ENCODE measurements around the gene CSMD2.

The CSMD2 gene

GRCh38 chr1:33949570-33949969, 215.5 kb downstream of the CSMD2 start:
- no peak for DNase-seq

DNA sequence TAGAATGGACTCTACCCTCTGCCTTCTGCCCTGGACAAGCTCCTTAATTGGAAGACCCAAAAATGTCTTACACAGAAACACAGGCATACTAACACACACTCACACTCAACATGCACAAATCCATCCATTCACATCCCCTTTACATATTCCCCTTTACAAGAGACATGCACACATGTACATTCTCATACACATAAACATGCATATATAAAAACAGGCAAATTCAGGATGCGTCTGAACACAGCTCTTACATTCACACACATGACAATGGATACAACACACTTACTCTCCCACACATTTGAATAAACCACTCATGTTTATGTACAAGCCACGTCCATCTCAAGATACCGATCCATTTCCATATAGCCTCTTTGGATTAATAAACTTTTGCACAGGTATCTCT, 216.7 kb downstream of the CSMD2 start:
- DNase-seq: no peak

- DNase-seq: no peak
Measured at GRCh38 chr1:33946836-33947235, 218.2 kb downstream of the CSMD2 start.

GRCh38 chr1:33944846-33945245, 220.2 kb downstream of the CSMD2 start:
- no peak for DNase-seq

GRCh38 chr1:33943978-33944377, 221.1 kb downstream of the CSMD2 start:
- DNase-seq: no peak

DNA sequence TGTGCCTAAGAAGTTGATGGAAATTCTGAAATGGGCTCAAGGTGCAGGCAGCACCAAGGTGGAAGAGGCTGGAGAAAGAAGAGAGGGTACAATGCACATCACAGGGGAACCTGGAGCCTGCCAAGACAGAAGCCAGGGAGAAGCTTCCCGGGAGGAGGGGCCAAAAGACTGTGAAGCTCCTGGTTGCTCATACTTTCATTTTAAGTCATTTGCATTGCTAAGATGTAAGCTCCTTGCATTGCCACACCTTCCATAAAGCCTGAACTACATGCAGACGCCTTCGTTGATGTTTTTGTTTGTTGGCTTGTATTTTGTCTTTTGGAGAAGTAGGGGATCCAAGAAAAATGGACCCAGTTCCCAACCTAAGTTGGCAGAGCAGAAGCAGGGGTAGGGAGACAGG, 232.2 kb downstream of the CSMD2 start:
- DNase-seq: no peak

DNA sequence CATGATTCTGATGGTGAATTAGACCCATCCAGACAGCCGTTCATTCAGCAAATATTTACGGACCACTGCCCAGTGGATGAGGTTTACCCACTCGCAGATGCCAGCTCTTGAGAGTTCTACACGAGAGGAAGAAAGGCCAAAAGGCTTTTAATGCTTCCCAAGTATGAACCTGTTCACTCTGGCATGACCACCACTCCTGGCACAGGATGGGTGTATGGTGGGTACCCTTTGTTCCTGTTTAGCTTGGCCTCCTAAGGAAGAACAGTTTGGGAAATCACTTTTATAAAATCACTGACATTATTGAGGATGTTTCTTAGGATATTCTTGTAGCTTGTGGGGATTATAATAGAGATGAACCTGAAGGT, 233.9 kb downstream of the CSMD2 start:
- DNase-seq: no peak

- DNase-seq: no peak
Measured at GRCh38 chr1:33930346-33931110, 234.5 kb downstream of the CSMD2 start.

DNA sequence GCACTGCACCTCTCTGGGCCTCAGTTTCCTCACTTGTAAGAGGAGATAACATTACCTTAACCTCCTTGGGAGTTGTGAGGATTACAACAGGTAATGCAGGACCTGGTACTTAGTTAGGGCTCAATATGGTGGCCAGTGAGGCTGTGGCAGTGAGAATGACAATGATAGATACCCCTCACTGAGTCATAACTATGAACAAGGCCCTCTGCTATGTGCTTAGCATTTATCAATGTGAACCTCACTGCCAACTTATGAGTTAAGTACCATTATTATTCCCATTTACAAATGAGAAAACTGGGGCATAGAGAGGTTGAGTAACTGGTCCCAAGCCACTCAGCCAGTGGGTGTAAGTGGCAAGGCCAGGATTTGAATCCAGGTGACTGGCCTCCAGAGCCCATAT, 236.8 kb downstream of the CSMD2 start:
- DNase-seq: no peak

DNA sequence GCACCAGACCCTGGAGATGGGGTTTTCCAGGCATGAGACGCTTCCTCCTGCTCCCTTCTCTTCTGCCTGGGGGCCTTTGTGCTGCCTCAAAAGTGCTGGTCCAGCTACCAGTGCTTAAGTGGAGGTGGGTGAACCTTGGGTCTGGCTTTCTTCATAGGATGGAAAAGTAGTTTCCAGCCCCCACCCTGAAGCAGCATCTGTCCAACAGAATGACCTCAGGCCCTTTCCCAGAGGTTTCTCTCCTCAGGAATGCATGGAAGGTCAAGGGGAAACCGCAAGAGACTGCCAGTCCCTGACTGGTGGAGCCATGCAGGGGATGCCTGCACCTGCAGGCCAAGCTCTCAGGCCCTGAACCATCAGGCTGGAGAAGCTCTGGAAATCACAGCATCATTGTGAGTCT, 237.3 kb downstream of the CSMD2 start:
- DNase-seq: no peak

DNA sequence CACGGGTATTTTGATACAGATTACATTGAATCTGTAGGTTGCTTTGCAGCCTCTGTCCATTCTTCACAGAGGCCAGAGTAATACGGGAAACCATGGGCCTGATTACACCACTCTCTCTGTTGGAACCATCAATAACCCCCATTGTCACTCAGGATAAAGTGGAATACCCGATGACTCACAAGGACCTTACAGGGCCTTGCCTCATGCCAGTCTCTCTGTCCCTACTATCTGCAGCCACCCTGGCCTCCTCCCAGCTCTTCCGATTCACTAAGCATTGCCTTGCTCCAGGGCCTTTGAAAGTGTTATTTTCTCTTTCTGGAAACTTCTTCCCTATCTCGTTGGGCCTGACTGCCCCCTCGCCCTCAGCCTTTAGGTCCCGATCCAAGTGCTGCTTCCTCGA, 239.4 kb downstream of the CSMD2 start:
- no peak for DNase-seq

DNA sequence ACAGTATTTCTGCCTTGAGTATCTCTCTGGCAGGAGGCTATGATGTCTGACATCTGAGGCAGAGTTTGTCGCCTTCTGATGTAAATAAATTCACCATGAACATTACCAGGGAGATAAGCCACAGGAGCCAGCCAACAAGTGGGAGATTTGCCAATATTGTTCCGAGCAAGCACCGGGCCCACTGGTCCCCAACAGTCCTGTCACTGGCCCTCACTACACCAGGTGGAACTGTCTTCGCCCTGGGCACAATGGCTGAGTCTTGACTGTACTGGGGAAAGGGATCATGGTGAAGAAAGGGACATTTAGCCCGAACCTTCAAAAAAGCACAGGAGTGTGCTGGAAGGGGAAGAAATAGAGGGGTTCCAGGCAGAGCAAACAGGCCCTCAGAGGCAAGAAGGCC, 243.7 kb downstream of the CSMD2 start:
- DNase-seq: no peak

GRCh38 chr1:33918368-33918767, 246.7 kb downstream of the CSMD2 start:
- DNase-seq: no peak

GRCh38 chr1:33916786-33917185, 248.2 kb downstream of the CSMD2 start:
- no peak for DNase-seq

- DNase-seq: no peak
Measured at GRCh38 chr1:33914531-33914930, 250.5 kb downstream of the CSMD2 start.

DNA sequence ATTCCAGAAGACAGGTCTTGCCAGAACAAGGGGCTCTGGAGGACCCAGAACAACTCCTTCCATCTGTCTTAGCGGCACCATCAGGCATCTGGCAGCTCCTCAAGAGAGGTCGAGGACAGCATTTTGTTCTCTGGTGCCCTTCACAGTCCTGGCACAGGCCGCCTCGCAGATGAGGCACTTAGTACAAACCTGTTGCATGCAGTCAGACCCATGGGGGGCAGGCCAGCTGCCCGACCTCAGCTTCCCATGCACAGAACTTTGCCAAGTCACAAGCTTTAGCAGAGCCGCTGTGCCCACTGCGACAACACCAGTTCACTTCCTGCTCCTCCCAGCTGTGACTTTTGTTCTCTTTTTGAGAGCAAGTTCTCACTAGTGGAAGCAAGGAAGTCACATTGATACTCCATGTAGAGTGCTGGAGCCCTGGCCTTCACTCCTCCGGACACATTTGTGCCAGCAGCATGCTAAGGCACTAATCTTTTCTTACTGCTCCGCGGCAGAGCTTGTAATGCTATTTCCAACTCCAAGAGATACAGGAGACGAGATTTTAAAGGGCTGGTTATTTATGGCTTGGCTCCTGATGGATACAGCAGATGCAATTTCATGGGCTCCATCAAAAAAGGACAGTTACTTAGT, 256.6 kb downstream of the CSMD2 start:
- DNase-seq: no peak

GRCh38 chr1:33906156-33906555, 258.9 kb downstream of the CSMD2 start:
- no peak for DNase-seq

DNA sequence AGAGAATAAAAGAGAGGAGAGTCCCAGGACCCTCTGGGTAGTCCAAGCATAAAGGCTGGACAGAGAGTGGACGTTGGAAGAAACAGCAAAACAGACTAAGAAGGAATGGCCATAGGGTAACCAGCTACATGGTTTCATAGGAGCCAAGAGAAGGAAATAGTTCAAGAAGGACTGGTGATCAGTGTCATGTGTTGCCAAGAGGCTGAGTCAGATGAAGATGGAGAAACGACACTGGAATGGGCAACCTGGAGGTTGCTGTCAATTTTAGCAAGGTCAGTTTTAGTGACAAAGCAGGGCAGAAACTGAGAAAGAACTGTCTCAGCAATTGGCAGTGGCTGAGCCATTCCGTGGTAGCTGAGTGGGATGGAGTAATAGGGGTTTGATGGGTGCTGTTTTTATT, 259.8 kb downstream of the CSMD2 start:
- DNase-seq: no peak

GRCh38 chr1:33903210-33903589, 261.8 kb downstream of the CSMD2 start:
- DNase-seq: no peak

DNA sequence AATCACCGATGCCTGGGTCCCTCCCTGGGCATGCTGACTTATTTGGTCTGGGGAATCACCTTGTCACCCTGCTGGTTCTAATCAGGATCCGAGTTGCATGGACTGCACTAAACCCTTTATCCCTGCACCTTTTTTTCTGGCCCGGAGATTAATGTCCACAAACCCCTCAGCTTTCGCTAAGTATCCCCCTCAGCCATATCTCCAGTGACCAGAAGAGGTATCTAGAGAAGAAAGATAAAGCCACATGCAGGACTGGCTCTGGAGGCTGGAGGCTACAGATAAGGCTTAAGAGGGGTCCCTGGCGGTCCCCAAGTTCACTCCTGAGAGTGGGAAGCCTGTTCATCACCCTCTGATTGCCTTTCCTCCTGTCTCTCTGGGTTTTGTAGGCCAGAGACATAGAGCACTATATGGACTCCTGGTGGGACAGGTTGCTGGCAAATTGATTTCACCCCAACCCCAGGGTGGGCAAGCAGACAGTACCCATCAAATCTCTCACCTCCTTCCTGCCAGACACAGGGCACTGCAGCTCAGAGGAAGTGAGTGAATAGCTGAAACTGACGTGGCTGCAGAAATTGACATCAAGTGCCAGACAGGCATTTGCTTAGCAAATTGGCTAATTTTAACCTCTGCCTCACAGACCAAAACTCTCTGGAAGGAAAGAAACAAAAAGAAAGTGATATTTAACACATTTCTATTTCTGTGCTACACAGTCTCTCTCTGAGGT, 262.4 kb downstream of the CSMD2 start:
- no peak for DNase-seq

DNA sequence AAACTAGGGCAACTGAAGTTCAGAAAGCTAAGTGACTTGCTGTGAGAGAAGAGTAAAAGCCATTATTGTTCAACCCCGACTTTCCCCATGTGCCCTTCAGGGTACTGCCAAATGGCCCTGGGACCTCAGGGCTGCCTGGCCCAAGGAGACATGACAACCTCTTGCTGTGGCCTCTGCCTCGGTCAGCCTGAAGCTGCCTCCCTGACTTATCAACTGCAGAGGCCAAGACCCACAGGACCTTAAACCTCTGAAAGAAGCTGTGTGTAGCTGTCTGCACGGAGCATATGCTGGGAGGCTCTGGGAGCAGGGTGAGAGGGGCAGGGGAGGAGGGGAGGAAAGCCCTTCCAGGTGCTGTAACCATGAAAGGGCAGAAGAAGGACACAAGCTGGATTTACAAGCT, 265.3 kb downstream of the CSMD2 start:
- no peak for DNase-seq

DNA sequence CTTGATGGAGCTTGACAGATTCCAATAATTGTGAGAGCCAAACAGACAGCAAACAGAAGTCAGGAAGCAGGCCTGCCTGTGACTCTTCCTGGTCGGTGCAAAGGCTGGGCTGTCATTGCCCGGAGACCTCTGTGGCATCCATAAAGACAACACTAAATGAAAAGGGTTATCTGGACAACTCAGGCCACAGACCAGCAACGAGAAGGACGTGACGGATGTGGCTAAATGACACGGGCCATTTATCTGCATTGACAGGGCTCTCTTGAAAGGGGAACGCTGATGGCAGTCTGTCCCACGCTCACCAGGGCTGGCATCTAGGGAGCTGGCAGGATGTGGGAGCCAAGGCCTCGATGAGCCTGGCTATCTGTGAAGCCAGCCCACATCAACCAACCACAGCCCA, 266.1 kb downstream of the CSMD2 start:
- no peak for DNase-seq

DNA sequence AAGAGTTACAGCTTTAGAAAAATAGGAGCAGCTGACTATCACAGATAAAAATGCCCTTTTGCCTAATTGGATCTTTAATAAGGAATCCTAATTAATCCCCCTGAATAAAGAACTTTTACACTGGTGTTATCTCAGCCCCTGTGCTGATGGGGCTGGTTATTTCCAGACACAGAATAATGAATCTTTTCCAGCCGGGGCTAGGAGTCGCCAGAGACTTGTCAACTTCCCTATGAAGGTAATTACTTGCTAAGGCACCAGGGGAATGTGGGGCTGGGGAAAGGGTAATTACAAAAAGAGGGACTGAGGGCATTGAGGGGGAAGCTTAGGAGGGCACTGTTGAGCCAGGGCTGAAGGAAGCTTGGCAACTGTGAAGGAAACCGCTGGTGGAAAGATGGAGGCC, 266.6 kb downstream of the CSMD2 start:
- DNase-seq: no peak

- no peak for DNase-seq
Measured at GRCh38 chr1:33897092-33897725, 267.8 kb downstream of the CSMD2 start.
